Activated T-helper 9 cell treated with anti-CD3 and anti-CD28 coated beads, Interleukin-2, amount 50 U/mL, for 16 hours (primary cell): Measurements from ENCODE around the gene PKD2L1.

Experiments used
- DNase-seq: peaks from one replicate; pipeline ENCODE4 v3.0.0-alpha.2; 2020; ENCODE audit warnings: low read depth

PKD2L1 gene

DNA sequence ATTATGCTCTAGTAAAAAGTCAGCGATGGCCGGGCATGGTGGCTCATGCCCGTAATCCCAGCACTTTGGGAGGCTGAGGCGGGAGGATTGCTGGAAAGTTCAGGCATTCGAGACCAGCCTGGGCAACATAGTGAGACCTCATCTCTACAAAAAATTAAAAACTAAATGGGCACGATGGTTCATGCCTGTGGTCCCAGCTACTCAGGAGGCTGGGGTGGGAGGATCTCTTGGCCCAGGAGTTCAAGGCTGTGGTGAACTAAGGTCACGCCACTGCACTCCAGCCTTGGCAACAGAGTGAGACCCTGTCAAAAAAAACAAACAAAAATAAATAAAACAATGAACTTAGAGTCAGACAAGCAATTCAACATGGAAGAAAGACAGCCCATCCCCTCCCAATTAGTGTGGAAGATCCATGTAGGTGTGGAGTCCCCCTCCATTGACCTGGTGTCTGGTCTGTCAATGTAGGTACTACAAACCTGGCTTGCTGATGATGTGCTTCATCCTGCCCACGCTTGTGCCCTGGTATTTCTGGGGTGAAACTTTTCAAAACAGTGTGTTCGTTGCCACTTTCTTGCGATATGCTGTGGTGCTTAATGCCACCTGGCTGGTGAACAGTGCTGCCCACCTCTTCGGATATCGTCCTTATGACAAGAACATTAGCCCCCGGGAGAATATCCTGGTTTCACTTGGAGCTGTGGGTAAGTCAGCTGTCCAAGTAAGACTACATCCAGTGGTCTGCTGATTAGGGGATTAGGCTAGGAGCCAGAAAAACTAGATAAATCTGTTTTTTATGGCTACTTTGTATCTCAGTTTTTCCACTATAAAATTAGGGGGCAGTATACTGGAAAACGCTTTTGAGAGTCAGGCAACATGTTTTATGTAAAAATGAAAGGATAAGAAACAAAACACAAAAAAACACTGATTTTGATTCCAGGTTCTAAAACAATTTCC lies 26.3 kb upstream of the PKD2L1 start:
- DNase-seq: no peak

DNA sequence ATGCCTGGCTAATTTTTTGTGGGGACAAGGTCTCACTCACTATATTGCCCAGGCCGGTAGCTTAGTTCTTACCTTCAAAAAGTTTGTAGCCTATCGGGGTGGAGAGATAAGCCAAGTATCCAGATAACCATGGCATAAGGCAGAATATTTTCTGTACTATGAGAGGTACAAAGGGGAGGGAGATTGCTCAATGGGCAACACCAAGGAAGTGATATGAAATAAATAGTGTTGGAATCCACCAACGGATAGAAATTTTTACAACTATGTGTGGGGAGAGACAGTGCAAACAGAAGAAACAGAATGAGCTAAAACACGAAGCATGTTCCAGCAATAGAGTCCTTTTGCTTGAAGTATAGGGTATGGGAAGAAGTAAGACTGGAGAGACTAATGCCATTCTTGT lies 25.1 kb upstream of the PKD2L1 start:
- no peak for DNase-seq

DNA sequence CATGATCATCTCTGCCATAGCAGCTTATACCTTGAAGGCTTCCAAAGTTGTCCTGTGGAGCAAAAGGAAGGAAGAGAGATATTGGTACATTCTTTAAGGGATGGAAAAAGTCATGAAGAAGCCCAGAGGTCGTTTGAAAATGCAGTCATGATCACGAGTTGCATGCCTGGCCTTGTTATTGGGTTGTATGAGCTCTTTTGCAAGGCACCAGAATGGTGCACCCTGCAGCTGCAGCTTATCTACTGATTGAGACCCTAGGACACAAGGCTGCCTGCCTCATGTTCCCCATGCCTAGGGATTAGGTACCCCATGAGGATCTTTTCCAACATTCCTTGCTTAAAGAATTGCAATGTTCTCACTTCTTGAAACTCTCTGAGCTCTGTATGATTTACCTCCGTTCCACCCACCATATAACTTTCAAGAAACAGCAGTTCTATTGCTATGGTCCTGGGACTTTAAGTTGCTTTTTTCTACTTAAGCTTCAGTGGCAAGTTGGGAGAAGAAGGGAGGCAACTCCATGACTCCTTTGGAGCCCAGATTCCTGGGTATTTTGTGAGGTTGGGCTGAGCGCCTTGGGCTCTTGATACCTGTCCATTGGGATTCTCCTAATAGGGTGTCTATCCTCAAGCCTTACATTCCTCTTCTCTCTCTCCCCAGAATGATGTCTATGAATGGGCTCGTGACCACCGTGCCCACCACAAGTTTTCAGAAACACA lies 23.9 kb upstream of the PKD2L1 start:
- no peak for DNase-seq

DNA sequence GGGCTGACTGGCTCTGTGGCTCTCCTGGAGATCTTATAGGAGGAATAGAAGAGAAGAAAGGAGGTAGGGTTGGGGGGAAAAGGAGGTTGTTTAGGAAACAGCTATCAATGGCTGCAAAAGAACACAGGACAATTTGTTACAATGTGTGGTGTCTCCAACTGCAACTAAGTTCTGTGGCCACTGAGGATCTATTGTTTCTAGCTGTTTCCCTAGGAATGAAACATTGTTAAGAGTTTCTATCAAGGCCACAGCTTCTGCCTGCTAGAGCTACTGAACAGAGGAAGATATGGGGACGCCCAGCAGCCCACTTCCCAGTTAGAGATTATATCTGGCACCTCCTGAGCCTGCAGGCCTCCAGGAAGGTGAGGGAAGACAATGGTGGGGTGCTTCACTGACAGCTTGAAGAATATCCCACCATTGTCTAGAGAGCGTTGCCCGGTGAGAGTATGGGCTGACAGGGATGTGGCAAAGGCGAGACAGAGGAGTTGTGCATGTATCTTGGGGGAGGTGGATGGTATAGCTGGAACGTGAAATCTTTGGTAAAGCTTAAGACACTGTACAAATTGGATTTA lies 21.0 kb upstream of the PKD2L1 start:
- no peak for DNase-seq

GRCh38 chr10:100349672-100350071 lies 19.6 kb upstream of the PKD2L1 start:
- no peak for DNase-seq

DNA sequence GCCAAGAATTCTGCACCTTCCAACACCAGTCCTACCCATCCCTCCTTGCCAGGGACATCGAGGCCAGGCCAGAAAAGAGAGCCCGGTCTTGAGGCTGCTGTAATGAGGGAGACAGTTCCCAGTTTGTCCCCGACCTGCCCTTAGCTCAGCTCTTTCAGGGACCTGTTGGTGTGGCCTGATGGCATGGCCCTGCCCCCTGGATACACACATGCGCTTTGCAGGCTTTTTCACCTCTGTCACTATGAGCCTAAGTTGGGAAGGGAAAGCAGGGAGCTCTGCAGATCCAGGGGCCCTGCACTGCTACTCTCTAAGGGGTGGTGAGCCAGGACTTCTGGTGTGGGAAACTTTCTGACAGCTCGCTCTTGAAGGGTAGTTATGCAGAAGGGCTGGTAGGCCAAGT lies 19.1 kb upstream of the PKD2L1 start:
- DNase-seq: no peak

GRCh38 chr10:100348389-100348927 lies 18.4 kb upstream of the PKD2L1 start:
- no peak for DNase-seq

GRCh38 chr10:100347568-100348195 lies 17.7 kb upstream of the PKD2L1 start:
- no peak for DNase-seq

DNA sequence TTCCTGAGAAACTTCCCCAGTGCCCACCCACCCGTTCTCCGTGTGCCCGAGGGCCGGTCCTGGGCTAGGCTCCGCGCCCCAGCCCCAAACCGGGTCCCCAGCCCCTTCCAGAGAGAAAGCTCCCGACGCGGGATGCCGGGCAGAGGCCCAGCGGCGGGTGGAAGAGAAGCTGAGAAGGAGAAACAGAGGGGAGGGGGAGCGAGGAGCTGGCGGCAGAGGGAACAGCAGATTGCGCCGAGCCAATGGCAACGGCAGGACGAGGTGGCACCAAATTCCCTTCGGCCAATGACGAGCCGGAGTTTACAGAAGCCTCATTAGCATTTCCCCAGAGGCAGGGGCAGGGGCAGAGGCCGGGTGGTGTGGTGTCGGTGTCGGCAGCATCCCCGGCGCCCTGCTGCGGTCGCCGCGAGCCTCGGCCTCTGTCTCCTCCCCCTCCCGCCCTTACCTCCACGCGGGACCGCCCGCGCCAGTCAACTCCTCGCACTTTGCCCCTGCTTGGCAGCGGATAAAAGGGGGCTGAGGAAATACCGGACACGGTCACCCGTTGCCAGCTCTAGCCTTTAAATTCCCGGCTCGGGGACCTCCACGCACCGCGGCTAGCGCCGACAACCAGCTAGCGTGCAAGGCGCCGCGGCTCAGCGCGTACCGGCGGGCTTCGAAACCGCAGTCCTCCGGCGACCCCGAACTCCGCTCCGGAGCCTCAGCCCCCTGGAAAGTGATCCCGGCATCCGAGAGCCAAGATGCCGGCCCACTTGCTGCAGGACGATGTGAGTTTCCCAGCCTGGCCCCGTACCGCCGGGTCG lies 16.9 kb upstream of the PKD2L1 start, which contains the start of gene SCD:
Gene SCD (plus strand): TSS at position 469 of the 803 bp plus-strand sequence. CDS start 272 bp downstream, at position 741.
- peak; percentile 68 for DNase-seq

- DNase-seq: peak; percentile 49
These were observed 16.3 kb upstream of the PKD2L1 start for GRCh38 chr10:100346351-100346764.

DNA sequence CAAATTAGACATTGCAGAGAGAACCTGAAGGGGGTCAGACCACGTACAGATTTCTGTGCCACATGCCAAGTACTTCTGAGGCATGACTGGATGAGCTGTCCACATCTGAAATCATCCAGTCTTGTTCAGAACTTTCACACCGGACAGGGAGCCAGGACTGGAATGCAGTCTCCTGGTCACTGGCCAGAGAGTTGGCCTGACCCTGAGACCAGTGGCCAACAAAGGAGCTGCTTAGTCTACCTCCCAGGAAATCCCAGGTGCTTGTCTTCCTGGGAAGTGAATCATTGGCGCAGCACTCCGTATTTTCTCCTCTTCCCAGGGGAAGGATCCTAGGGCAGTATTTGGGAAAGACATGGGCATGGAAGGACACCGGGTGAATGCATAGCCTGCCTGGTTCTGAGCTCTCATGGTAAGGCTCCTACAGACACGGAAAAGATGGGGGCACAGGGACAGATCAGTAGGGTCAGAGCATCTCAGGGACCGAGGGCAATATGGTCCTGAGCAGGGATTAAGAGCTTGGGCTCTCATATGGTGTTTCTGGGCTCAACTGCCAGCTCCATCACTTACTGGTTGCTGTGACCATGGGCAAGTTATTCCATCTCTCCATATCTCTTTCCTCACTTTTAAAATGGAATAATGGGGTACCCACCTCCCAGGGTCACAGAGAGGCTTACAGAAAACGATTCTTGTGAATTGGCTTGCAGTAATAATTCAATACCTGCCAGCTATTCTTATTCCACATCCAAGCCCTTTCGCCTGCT lies 15.7 kb upstream of the PKD2L1 start:
- DNase-seq: no peak

DNA sequence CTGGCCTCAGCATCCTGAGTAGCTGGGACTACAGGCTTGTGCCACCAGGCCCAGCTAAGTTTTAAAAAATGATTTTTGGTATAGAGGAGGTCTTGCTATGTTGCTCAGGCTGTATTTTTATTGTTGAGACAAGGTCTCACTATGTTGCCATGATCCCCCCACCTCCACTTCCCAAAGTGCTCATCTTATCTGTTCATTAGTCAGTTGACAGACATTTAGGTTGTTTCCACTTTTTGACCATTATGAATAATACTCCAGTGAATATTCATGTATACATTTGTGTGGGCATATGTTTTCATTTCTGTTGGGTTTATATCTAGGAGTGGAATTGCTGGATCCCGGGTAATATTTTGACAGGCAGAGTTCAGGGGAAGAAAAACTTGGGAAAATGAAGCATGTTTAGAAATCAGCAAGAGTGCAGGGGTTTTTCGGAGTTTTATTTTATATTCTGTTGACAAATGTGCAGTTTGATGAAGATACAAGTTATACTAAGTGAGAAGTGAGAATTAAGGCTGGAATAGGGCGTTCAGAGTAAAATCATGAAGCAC lies 14.3 kb upstream of the PKD2L1 start:
- DNase-seq: no peak

DNA sequence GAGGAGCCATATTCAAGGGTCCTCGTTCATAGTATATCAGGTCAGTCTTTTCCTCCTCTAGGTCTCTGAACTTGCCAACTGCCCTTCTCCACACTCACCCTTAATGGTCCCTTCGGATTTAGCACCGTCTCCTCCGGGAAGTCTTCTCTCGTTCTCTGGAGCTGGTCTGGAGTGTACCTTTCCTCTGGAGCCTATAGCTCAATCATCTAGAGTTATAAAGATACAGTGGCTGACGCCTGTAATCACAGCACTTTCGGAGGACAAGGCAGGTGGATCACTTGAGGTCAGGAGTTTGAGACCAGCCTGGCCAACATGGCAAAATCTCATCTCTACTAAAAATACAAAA lies 12.6 kb upstream of the PKD2L1 start:
- no peak for DNase-seq

DNA sequence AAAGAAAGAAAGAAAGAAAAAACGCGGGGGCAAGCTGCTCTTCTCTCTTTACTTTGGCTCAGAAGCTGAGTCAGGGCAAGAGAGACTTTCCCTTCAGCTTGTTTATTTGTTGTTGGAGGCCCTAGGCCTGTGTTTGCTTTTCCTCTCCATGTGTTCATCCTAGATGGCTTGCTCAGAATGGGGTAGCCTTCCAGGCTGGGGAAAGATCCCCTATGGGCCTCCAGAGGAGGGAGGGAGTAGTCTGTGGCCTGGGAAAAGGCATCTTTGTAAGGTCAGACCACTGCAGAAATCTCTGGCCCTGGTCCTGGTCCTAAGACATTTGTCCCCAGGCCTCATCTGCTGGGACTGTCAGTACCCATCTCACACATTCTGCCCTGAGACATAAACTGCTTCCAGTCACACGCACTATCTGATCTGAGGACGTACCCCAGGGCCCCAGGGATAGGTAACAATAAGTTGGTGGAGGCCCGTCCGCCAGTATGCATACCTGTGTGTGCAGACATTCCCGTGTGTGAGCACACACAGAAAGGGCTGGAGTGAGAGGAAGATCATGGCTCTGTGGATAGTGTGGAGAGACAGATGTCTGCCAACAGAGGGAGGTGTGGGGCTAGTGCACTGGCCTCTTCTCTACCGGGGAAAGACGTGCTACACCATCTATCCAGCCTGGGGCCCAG lies 12.1 kb upstream of the PKD2L1 start:
- peak; percentile 13 for DNase-seq

DNA sequence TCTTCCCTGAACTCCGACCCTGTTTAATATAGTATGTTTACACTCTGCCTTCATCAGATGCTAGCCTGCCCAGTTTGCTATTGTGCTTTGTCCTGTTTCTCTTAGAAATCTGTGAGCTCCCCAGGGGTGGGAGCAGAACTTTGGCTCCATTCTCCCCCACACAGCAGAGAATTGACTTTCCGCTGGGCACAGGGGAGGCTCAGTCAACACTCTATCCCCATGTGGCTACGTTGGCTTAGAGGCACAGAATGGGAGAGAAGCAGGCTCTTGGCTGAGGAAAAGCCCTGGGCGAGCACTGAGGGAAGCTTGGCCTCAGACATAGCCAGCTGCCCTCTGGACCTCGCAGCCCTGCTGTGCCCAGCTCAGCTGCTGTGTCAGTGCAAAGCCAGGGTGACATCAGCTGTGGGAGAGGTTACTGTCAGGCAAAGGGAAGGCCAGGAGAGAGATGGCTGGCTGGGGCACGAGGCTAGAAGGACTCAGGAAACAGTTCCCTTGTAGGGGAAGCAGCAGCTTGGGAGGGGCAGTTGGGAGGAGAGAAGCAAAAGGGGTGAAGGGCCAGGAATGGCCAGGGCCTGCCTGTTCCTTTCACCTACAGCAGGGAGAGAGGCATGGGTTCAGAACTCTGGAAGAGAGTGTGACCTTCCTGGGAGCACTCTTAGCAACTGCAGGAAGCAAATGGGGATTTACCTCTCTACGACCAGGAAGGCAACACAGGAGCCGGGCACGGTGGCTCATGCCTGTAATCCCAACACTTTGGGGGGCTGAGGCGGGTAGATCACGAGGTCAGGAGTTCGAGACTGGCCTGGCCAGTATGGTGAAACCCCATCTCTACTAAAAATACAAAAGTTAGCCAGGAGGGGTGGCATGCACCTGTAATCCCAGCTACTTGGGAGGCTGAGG lies 11.2 kb upstream of the PKD2L1 start:
- no peak for DNase-seq

DNA sequence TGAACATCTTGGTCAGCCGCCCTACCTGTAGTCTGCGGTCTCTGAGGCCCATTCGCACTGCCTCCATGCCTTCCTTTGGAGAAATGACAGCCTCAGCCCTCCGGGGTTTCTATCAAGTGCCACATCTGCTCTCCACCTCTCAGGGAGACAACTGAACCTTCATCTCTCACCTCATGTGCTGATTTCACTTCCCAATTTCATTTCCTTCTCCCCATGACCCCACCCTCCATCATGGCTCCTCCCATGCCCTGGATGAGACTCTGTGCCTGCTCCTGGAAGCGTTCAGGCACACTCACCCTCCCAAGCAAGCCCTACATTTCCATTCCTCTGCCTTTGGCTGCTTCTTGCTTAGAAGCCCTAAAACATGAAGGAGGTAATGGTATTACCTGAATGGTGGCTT lies 9.2 kb upstream of the PKD2L1 start:
- DNase-seq: no peak

GRCh38 chr10:100338434-100339036 lies 8.5 kb upstream of the PKD2L1 start:
- peak; percentile 57 for DNase-seq

DNA sequence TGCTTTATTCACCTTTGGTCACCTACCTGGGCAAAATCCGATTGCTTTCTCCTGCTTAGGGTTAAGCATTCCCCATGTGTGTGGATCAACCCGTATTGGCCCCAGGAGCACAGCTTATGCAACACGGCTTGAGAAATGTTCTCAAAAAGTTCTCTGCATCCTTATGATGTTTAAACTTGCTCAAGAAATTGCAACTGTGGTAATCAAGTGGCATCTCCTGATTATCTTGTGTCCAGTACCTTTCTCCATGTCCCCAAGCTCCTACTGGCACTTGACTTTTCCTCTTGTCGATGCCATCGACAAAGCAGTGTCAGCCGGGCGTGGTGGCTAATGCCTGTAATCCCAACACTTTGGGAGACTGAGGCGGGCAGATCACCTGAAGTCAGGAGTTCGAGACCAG lies 4.7 kb upstream of the PKD2L1 start:
- DNase-seq: no peak
